GM13977 (cell line): ENCODE results near the gene YEATS2.

Experiments used
- DNase-seq: peaks from one replicate; pipeline ENCODE4 v3.0.0; 2012; ENCODE audit warnings: low spot score
- CTCF ChIP-seq: IDR thresholded peaks from 2 replicates; pipeline ENCODE4 v1.5.1; 2012; ENCODE audit warnings: mild to moderate bottlenecking, control low read depth; ENCODE audit not compliant: insufficient read depth; ENCODE audit errors: extremely low read depth, missing control alignments
- in situ Hi-C: fragments of 300-500 bp; cut with MboI; formaldehyde crosslinking; loops from one replicate; pipeline ENCODE4 v1.12.0; 2022; ENCODE audit warnings: low sequenced_read_pairs, low pct_unique_long_range_greater_than_20kb, mixed read lengths, inconsistent platforms; ENCODE audit not compliant: unreplicated experiment

The YEATS2 gene

GRCh38 chr3:183815951-183816475, 118.4 kb downstream of the YEATS2 start:
- DNase-seq, result no peak
- in situ Hi-C loops, result no loop called here
- TF ChIP-seq CTCF, result no peak

GRCh38 chr3:183816681-183817510, 119.3 kb downstream of the YEATS2 start:
- TF ChIP-seq CTCF, result no peak
- no peak for DNase-seq
- in situ Hi-C loops, result no loop called here

GRCh38 chr3:183817639-183818038, 120.0 kb downstream of the YEATS2 start:
- no peak for DNase-seq
- in situ Hi-C loops, result no loop called here
- TF ChIP-seq CTCF, result no peak

- in situ Hi-C loops, result no loop called here
- TF ChIP-seq CTCF, result no peak
- DNase-seq, result no peak
These were observed 120.5 kb downstream of the YEATS2 start for GRCh38 chr3:183818041-183818620.

GRCh38 chr3:183818706-183819624, 121.4 kb downstream of the YEATS2 start:
- DNase-seq, result no peak
- TF ChIP-seq CTCF, result no peak
- in situ Hi-C loops, result no loop called here

- no peak for DNase-seq
- TF ChIP-seq CTCF, result no peak
- in situ Hi-C loops, result no loop called here
These were observed 122.2 kb downstream of the YEATS2 start for GRCh38 chr3:183819831-183820230.
